H1 (cell line): Measurements from ENCODE around the gene ZNF532. TPM values are rescaled to one million over a fixed set of nuclear protein-coding genes. Genes with fewer than 3 reads are reported as not detected.
A peak's percentile ranks its signal among the peaks of the same experiment; 100 is the strongest.

ENCODE experiments used
- CTCF ChIA-PET: fragments of 300-600 bp; sonication (Branson Sonifier 250); formaldehyde crosslinking; loops from one replicate; lab custom pipeline; 2021; ENCODE audit not compliant: partially characterized antibody; lab: Charles Lee
- POLR2A ChIA-PET: fragments of 300-600 bp; sonication (Branson Sonifier 250); formaldehyde crosslinking; loops from one replicate; lab custom pipeline; 2021; ENCODE audit warnings: inconsistent platforms; ENCODE audit not compliant: partially characterized antibody; lab: Charles Lee
- DNase-seq, 2 experiments: peaks; one replicate each; pipeline versions ENCODE4 v3.0.0 to v3.0.0-alpha.2; 2010 to 2022; ENCODE audit warnings: low spot score in 2 of 2, low read depth in 1 of 2, mixed read lengths in 1 of 2
- FAIRE-seq: peaks from 2 replicates; lab custom pipeline; 2011; peaks lifted over from hg19 to GRCh38; lab: Jason Lieb, UNC
- H2AFZ ChIP-seq: 2 replicates; pipeline ENCODE4 v1.8.1; 2012; ENCODE audit warnings: low read length, inconsistent platforms
- H2AK5ac ChIP-seq: 2 replicates; pipeline ENCODE4 v1.6.1; 2013; ENCODE audit warnings: low read depth, low read length
- H2BK120ac ChIP-seq: replicated peaks from 2 replicates; pipeline ENCODE3; 2013; ENCODE audit warnings: low read depth, low read length, inconsistent platforms
- H2BK12ac ChIP-seq: 2 replicates; pipeline ENCODE4 v1.6.1; 2013; ENCODE audit warnings: low read depth, low read length
- H2BK15ac ChIP-seq: 2 replicates; pipeline ENCODE4 v1.6.1; 2013; ENCODE audit warnings: low read length
- H2BK20ac ChIP-seq: 2 replicates; pipeline ENCODE4 v1.6.1; 2013; ENCODE audit warnings: low read length
- H2BK5ac ChIP-seq: 2 replicates; pipeline ENCODE4 v1.6.1; 2013; ENCODE audit warnings: low read depth, low read length
- H3K14ac ChIP-seq: 2 replicates; pipeline ENCODE4 v1.6.1; 2013; ENCODE audit warnings: inconsistent platforms; ENCODE audit not compliant: insufficient read length
- H3K18ac ChIP-seq: 2 replicates; pipeline ENCODE4 v1.6.1; 2013; ENCODE audit warnings: low read length; ENCODE audit errors: extremely low read depth
- H3K23ac ChIP-seq: 2 replicates; pipeline ENCODE4 v1.6.1; 2013; ENCODE audit warnings: inconsistent platforms; ENCODE audit not compliant: insufficient read length
- H3K23me2 ChIP-seq: 2 replicates; pipeline ENCODE4 v1.6.1; 2013; ENCODE audit warnings: low read depth, low read length
- H3K27ac ChIP-seq: 2 replicates; pipeline ENCODE4 v1.6.1; 2011; ENCODE audit warnings: low read depth, low read length, inconsistent platforms
- H3K27me3 ChIP-seq, 4 experiments: replicated peaks in 1 of 4; 1 replicate in 1 of 4; 2 replicates in 3 of 4; pipeline versions ENCODE4 v1.6.1 to v1.8.1; 2011 to 2013; ENCODE audit warnings: low read length in 3 of 4, mild to moderate bottlenecking in 3 of 4, inconsistent platforms in 2 of 4, mixed read lengths in 2 of 4, moderate library complexity in 1 of 4; ENCODE audit not compliant: control insufficient read depth in 3 of 4, insufficient read depth in 3 of 4; ENCODE audit errors: extremely low read depth in 1 of 4
- H3K36me3 ChIP-seq, 4 experiments: 2 replicates each; pipeline versions ENCODE4 v1.6.1 to v1.8.1; 2011 to 2013; ENCODE audit warnings: mild to moderate bottlenecking in 4 of 4, low read length in 3 of 4, moderate library complexity in 2 of 4, control low read depth in 1 of 4, inconsistent platforms in 1 of 4; ENCODE audit not compliant: insufficient read depth in 4 of 4, control insufficient read depth in 2 of 4
- H3K4ac ChIP-seq: replicated peaks from 2 replicates; pipeline ENCODE3; 2013; ENCODE audit warnings: low read length, low read depth, mixed read lengths, inconsistent platforms; ENCODE audit not compliant: insufficient read length
- H3K4me1 ChIP-seq, 4 experiments: replicated peaks in 1 of 4; 1 replicate in 1 of 4; 2 replicates in 3 of 4; pipeline versions ENCODE4 v1.6.1 to v1.8.1; 2011 to 2013; ENCODE audit warnings: low read length in 3 of 4, inconsistent platforms in 2 of 4, mixed read lengths in 1 of 4; ENCODE audit not compliant: insufficient read depth in 4 of 4, control insufficient read depth in 3 of 4
- H3K4me2 ChIP-seq, 2 experiments: 2 replicates each; pipeline versions ENCODE4 v1.6.1 to v1.8.1; 2011 to 2013; ENCODE audit warnings: low read depth in 2 of 2, low read length in 2 of 2, control low read depth in 1 of 2, inconsistent platforms in 1 of 2, mild to moderate bottlenecking in 1 of 2; ENCODE audit not compliant: insufficient read depth in 1 of 2
- H3K4me3 ChIP-seq, 4 experiments: fragments of 200-600, 300-600 bp in 1 of 4; sonication (generic), shearing (Covaris generic), sonication (Bioruptor Twin) in 1 of 4; 2 replicates each; pipeline versions ENCODE4 v1.5.1 to v1.8.1; 2011 to 2016; ENCODE audit warnings: low read length in 4 of 4, low read depth in 3 of 4, control low read depth in 2 of 4, inconsistent platforms in 2 of 4, mild to moderate bottlenecking in 2 of 4, mixed read lengths in 1 of 4, moderate library complexity in 1 of 4; ENCODE audit not compliant: insufficient read depth in 2 of 4; ENCODE audit errors: extremely low read depth in 1 of 4
- H3K56ac ChIP-seq: replicated peaks from 2 replicates; pipeline ENCODE3; 2013; ENCODE audit warnings: low read depth, mild to moderate bottlenecking, mixed read lengths, low read length, inconsistent platforms; ENCODE audit not compliant: insufficient read length
- H3K79me1 ChIP-seq: 2 replicates; pipeline ENCODE4 v1.6.1; 2013; ENCODE audit warnings: low read depth, low read length, control low read depth
- H3K79me2 ChIP-seq, 2 experiments: 2 replicates each; pipeline versions ENCODE4 v1.6.1 to v1.8.1; 2012 to 2013; ENCODE audit warnings: low read length in 2 of 2, mild to moderate bottlenecking in 2 of 2, inconsistent platforms in 1 of 2; ENCODE audit not compliant: insufficient read depth in 2 of 2, control insufficient read depth in 1 of 2
- H3K9ac ChIP-seq, 4 experiments: replicated peaks in 1 of 4; 1 replicate in 1 of 4; 2 replicates in 3 of 4; pipeline versions ENCODE4 v1.6.1 to v1.8.1; 2011 to 2013; ENCODE audit warnings: low read depth in 3 of 4, low read length in 3 of 4, control low read depth in 2 of 4, mild to moderate bottlenecking in 2 of 4, moderate library complexity in 2 of 4, inconsistent platforms in 1 of 4; ENCODE audit errors: extremely low read depth in 1 of 4
- H3K9me3 ChIP-seq, 2 experiments: 2 replicates each; pipeline versions ENCODE4 v1.6.1 to v1.8.1; 2012 to 2013; ENCODE audit warnings: mild to moderate bottlenecking in 2 of 2, moderate library complexity in 2 of 2, control low read depth in 1 of 2, inconsistent platforms in 1 of 2, low read depth in 1 of 2, low read length in 1 of 2, mixed read lengths in 1 of 2; ENCODE audit not compliant: insufficient read depth in 2 of 2
- H4K20me1 ChIP-seq, 2 experiments: replicated peaks in 1 of 2; 2 replicates each; pipeline versions ENCODE3 to v1.8.1; 2011 to 2013; ENCODE audit warnings: inconsistent platforms in 2 of 2, low read length in 2 of 2, mild to moderate bottlenecking in 1 of 2; ENCODE audit not compliant: insufficient read depth in 2 of 2, control insufficient read depth in 1 of 2
- H4K5ac ChIP-seq: 2 replicates; pipeline ENCODE4 v1.6.1; 2013; ENCODE audit warnings: low read length, low read depth, mixed read lengths, inconsistent platforms; ENCODE audit not compliant: insufficient read length
- H4K8ac ChIP-seq: 2 replicates; pipeline ENCODE4 v1.8.0; 2013; ENCODE audit warnings: mild to moderate bottlenecking, moderate library complexity, low read length, inconsistent platforms; ENCODE audit not compliant: insufficient read depth; ENCODE audit errors: extremely low read depth
- H4K91ac ChIP-seq: replicated peaks from 2 replicates; pipeline ENCODE3; 2013; ENCODE audit warnings: low read length, mixed read lengths, inconsistent platforms; ENCODE audit not compliant: insufficient read length
- BRCA1 ChIP-seq: IDR thresholded peaks from 2 replicates; pipeline ENCODE4 v1.6.1; 2012; ENCODE audit warnings: low read depth, low read length, improper control_type of control experiment
- CREB1 ChIP-seq: IDR thresholded peaks from 2 replicates; pipeline ENCODE4 v1.6.1; 2012; ENCODE audit warnings: inconsistent platforms
- GABPA ChIP-seq: IDR thresholded peaks from 2 replicates; pipeline ENCODE4 v1.6.1; 2011; ENCODE audit warnings: mild to moderate bottlenecking, low read length, moderate library complexity, borderline replicate concordance; ENCODE audit not compliant: insufficient read depth
- GTF2F1 ChIP-seq: IDR thresholded peaks from 2 replicates; pipeline ENCODE4 v1.6.1; 2012; ENCODE audit warnings: low read depth, low read length, improper control_type of control experiment, borderline replicate concordance
- JUN ChIP-seq: IDR thresholded peaks from 2 replicates; pipeline ENCODE4 v1.6.1; 2011; ENCODE audit warnings: low read depth, mild to moderate bottlenecking, improper control_type of control experiment, low read length
- MAFK ChIP-seq: IDR thresholded peaks from 2 replicates; pipeline ENCODE4 v1.6.1; 2012; ENCODE audit warnings: low read depth, mild to moderate bottlenecking, improper control_type of control experiment, low read length
- NANOG ChIP-seq: IDR thresholded peaks from 2 replicates; pipeline ENCODE4 v1.6.1; 2011; ENCODE audit warnings: low read length, low read depth, mild to moderate bottlenecking, inconsistent platforms; ENCODE audit not compliant: insufficient read depth, poor library complexity, severe bottlenecking
- TAF7 ChIP-seq: optimal IDR thresholded peaks from 2 replicates; pipeline ENCODE3; 2011; ENCODE audit warnings: low read depth, mild to moderate bottlenecking, inconsistent platforms, low read length, moderate library complexity, borderline replicate concordance
- TBP ChIP-seq: IDR thresholded peaks from 2 replicates; pipeline ENCODE4 v1.6.1; 2011; ENCODE audit warnings: low read depth, low read length, improper control_type of control experiment
- WGBS, 2 experiments: shearing (Covaris generic) in 1 of 2; methylation state at CpG; one replicate each; pipeline versions ENCODE4 v1.1.6 to v1.1.7; 2013 to 2015; ENCODE audit warnings: low lambda C conversion rate in 2 of 2, mixed read lengths in 2 of 2, inconsistent platforms in 1 of 2, low coverage in 1 of 2, missing lambda C conversion rate in 1 of 2; ENCODE audit not compliant: insufficient replicate concordance in 2 of 2, insufficient coverage in 1 of 2, insufficient read length in 1 of 2; ENCODE audit errors: extremely low coverage in 1 of 2, missing lambda C conversion rate in 1 of 2; 5-methylcytosine and 5-hydroxymethylcytosine counted together
- polyA plus RNA-seq, 7 experiments: library from polyadenylated mRNA; depleted of rRNA in 3 of 7; stranded (reverse) in 5 of 7; unstranded in 2 of 7; fragments of >200 nt in 5 of 7; fragments of 200-250 nt in 2 of 7; gene quantifications; 1 replicate in 5 of 7; 2 replicates in 1 of 7; 4 replicates in 1 of 7; pipeline versions ENCODE4 v1.2.1 to v1.2.3, GENCODE V29; 2011 to 2013; ENCODE audit warnings: missing spikeins in 2 of 7, mixed read lengths in 2 of 7
- total RNA-seq: library from RNA; stranded (reverse); fragmentation: NEBNext Ultra II Directional; extraction: Animal tissue kit (Norgen Biotek cat#: 25700); gene quantifications from 2 replicates; pipeline ENCODE4 v1.2.1, GENCODE V29; 2021

ZNF532 gene
- total and polyA plus RNA-seq, 2 of the 8 experiments (the other 6 are each of a cell fraction or from before 2014, with no cell fraction given): 143 to 240 TPM

DNA sequence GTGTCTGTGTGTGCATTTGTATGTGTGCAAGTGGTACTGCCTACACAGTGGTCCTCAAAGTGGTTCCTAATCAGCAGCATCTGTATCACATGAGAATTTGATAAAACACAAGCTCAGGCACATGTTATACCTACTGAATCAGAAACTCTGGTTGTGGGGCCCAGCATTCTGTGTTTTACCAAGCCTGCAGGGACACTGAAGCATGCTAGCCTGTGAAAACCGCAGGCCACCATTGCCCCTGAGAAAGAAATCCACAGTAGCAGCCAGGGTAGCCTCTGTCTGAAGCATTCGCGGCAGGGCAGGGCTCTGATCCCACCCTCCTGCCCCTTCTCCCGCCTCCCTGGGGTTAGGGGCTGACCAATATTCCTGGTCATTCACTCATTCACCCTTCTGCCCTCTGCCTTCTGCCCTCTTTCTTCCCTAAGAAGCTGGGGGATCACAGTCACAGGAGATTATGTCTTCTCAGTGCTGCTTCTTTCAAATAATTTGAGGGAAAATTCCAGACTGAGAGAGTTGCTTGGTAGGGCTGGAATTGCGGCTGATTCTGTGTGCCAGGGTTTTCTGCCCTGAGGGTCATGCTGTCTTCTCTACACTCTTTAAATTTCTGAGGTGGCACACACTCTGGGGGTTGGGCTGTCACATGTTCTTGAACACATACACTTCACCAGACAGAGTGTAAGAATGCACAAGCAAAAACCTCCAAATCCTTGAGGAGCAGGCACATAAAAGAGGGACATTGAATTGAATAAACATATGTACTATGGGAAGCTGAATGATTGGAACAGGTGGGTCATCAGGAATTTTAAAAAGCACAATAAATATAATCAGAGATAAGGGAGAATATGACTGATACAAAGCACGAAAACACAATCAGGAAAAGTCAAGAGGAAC, 148.4 kb downstream of the ZNF532 start:
- Histone ChIP-seq H4K5ac (no peak overlapping the region), H3K36me3 (no peaks in the 10 kb centered on the region), H3K4me2 (no peak overlapping the region), H2AK5ac (no peak overlapping the region), H4K91ac (no peak overlapping the region), H2BK120ac (no peak overlapping the region), H2AFZ (no peak overlapping the region), H3K27ac (no peak overlapping the region), H3K79me2 (no peaks in the 10 kb centered on the region), H3K27me3 (no peaks in the 10 kb centered on the region), H3K56ac (no peak overlapping the region), H2BK15ac (0 out of 2 replicates have a peak overlapping the region, but pooled peaks have one; percentile 12), H3K23me2 (no peaks in the 10 kb centered on the region), H2BK20ac (no peak overlapping the region), H3K9ac (no peak overlapping the region; a peak in 1 of 7 replicates), H3K79me1 (no peaks in the 10 kb centered on the region), H2BK5ac (no peak overlapping the region), H3K18ac (no peak overlapping the region), H2BK12ac (no peak overlapping the region), H3K23ac (no peak overlapping the region), H3K9me3 (no peaks in the 10 kb centered on the region), H3K4me3 (no peak overlapping the region), H3K4me1 (peaks cover 0 to 5% (median 1%) of the 10 kb centered on the region in 4 experiments; a peak in 2 of 7 replicates), H3K4ac (no peak overlapping the region), H4K20me1 (no peaks in the 10 kb centered on the region), H3K14ac (no peak overlapping the region), H4K8ac (no peak overlapping the region)
- DNase-seq: peak in 1 of 2 experiments; percentile 38
- CTCF ChIA-PET: interaction anchor here (0.6 to 1.5 kb wide), 2 partner anchors 29 to 341 kb away, joined by 3 to 4 read pairs; no protein-coding TSS in a partner anchor
- POLR2A ChIA-PET: interaction anchor here (0.6 to 1.2 kb wide), 2 partner anchors 52 to 62 kb away, joined by 3 read pairs; no protein-coding TSS in a partner anchor
- 78% methylated on average over 3 of the region's 6 CpGs; no CpG with 5 or more reads in 1 of the 2 experiments for WGBS, 2 experiments
- no peak for FAIRE-seq
- TF ChIP-seq NANOG (no peak), TAF7 (no peak), BRCA1 (no peak), JUN (no peak), MAFK (no peak), GABPA (no peak), GTF2F1 (no peak), TBP (no peak), CREB1 (no peak)
